Measurements from ENCODE around the gene FMR1.

- TF ChIP-seq TAF1 (IDR thresholded peaks at IDR 0.05; ENCODE audit: low read depth, low read length) (no peak), POLR2A (IDR thresholded peaks at IDR 0.05; ENCODE audit: low read depth, low read length) (no peak), POLR2AphosphoS5 (IDR thresholded peaks at IDR 0.05; ENCODE audit: low read depth, low read length) (no peak)
These were observed 11.9 kb downstream of the FMR1 start for GRCh38 chrX:147923605-147924004.
